Natural killer cell treated with Interleukin-12 subunit alpha and Interleukin-12 subunit beta and Interleukin-15 and Interleukin-18, amount 100 ng/mL, for 72 hours (primary cell): ENCODE results near the gene HNRNPAB. TPM values are rescaled to one million over a fixed set of nuclear protein-coding genes. Genes with fewer than 3 reads are reported as not detected.
"Not testable (repeated sequence)": the region's sequence is repeated elsewhere in the genome, so short reads cannot be mapped to it uniquely, and the experiment has no call there.

Experiments used
- ATAC-seq, 2 donors: fragments of 150-1000 bp; cut with Tn5 transposase in 1 of 2; sonication (Bioruptor Pico), chemical (Tn5 transposase) in 1 of 2; 2 replicates each; pipeline ENCODE4 v1.10.0; 2021
- DNase-seq: peaks from one replicate; pipeline ENCODE4 v3.0.0; 2022; ENCODE audit warnings: low spot score
- H3K27ac Mint-ChIP-seq, 2 donors: 1 replicate in 1 of 2; 2 replicates in 1 of 2; pipeline ENCODE4 v1.8.0; 2022; ENCODE audit warnings: mixed read lengths in 2 of 2, mild to moderate bottlenecking in 1 of 2, moderate library complexity in 1 of 2
- H3K27me3 Mint-ChIP-seq, 2 donors: 1 replicate in 1 of 2; 2 replicates in 1 of 2; pipeline ENCODE4 v1.8.0; 2022; ENCODE audit warnings: mixed read lengths in 2 of 2
- H3K36me3 Mint-ChIP-seq: one replicate; pipeline ENCODE4 v1.8.0; 2022; ENCODE audit warnings: mixed read lengths
- H3K4me1 Mint-ChIP-seq, 2 donors: 1 replicate in 1 of 2; 2 replicates in 1 of 2; pipeline ENCODE4 v1.8.0; 2022; ENCODE audit warnings: low read depth in 2 of 2, mixed read lengths in 2 of 2, mild to moderate bottlenecking in 1 of 2
- H3K4me3 Mint-ChIP-seq: one replicate; pipeline ENCODE4 v1.8.0; 2022; ENCODE audit warnings: mixed read lengths
- H3K9me3 Mint-ChIP-seq: 2 replicates; pipeline ENCODE4 v1.8.0; 2022; ENCODE audit warnings: mixed read lengths
- total RNA-seq, 2 donors: library from RNA; stranded (reverse); gene quantifications; one replicate each; pipeline ENCODE4 v1.2.3, GENCODE V29; 2022

Gene HNRNPAB
- total RNA-seq, 2 donors from 2014 or later: 314 to 481 TPM

- Mint-ChIP-seq H3K36me3 (peaks cover 7% of the 10 kb centered on the region), H3K27ac (peak overlapping the region; percentile 62 to 72), H3K4me3 (peak overlapping the region; percentile 66), H3K9me3 (no peaks in the 10 kb centered on the region), H3K27me3 (no peaks in the 10 kb centered on the region), H3K4me1 (peaks cover 54 to 56% of the 10 kb centered on the region in 2 donors)
- DNase-seq: no peak
- ATAC-seq: no peak
Measured at GRCh38 chr5:178232920-178233429, 28.6 kb downstream of the HNRNPAB start.

GRCh38 chr5:178234121-178234749, 29.9 kb downstream of the HNRNPAB start:
- Mint-ChIP-seq H3K4me1 (peaks cover 53 to 56% of the 10 kb centered on the region in 2 donors), H3K4me3 (no peak overlapping the region), H3K9me3 (no peaks in the 10 kb centered on the region), H3K27me3 (no peaks in the 10 kb centered on the region), H3K27ac (peak overlapping the region; percentile 78 to 97), H3K36me3 (peaks cover 5% of the 10 kb centered on the region)
- DNase-seq (no peak), ATAC-seq (no peak)

- no peaks in the 10 kb centered on the region for H3K9me3 Mint-ChIP-seq
- H3K27me3 Mint-ChIP-seq: no peaks in the 10 kb centered on the region
- ATAC-seq (no peak), DNase-seq (peak; percentile 83)
- peak overlapping the region; percentile 71 for H3K4me3 Mint-ChIP-seq
- peaks cover 48 to 51% of the 10 kb centered on the region in 2 donors for H3K4me1 Mint-ChIP-seq
- no peaks in the 10 kb centered on the region for H3K36me3 Mint-ChIP-seq
- peak overlapping the region; percentile 78 to 97 for H3K27ac Mint-ChIP-seq
Measured at GRCh38 chr5:178234750-178235587, 30.6 kb downstream of the HNRNPAB start.

GRCh38 chr5:178235588-178235974, 31.2 kb downstream of the HNRNPAB start:
- ATAC-seq (no peak), DNase-seq (no peak)
- no peaks in the 10 kb centered on the region for H3K9me3 Mint-ChIP-seq
- peak overlapping the region; percentile 71 for H3K4me3 Mint-ChIP-seq
- no peaks in the 10 kb centered on the region for H3K27me3 Mint-ChIP-seq
- H3K36me3 Mint-ChIP-seq: no peaks in the 10 kb centered on the region
- peak overlapping the region; percentile 78 to 97 for H3K27ac Mint-ChIP-seq
- H3K4me1 Mint-ChIP-seq: peaks cover 45 to 53% of the 10 kb centered on the region in 2 donors

- Mint-ChIP-seq H3K4me1 (peaks cover 44 to 53% of the 10 kb centered on the region in 2 donors), H3K27me3 (no peaks in the 10 kb centered on the region), H3K4me3 (peak overlapping the region; percentile 71), H3K36me3 (no peaks in the 10 kb centered on the region), H3K27ac (peak overlapping the region; percentile 96 to 97), H3K9me3 (no peaks in the 10 kb centered on the region)
- DNase-seq (no peak), ATAC-seq (no peak)
Measured at GRCh38 chr5:178236126-178236525, 31.8 kb downstream of the HNRNPAB start.

- peaks cover 41 to 49% of the 10 kb centered on the region in 2 donors for H3K4me1 Mint-ChIP-seq
Measured at GRCh38 chr5:178236679-178237078, 32.3 kb downstream of the HNRNPAB start.

GRCh38 chr5:178237431-178238312, 33.3 kb downstream of the HNRNPAB start:
- no peaks in the 10 kb centered on the region for H3K36me3 Mint-ChIP-seq
- DNase-seq (no peak), ATAC-seq (no peak)
- no peaks in the 10 kb centered on the region for H3K27me3 Mint-ChIP-seq
- H3K9me3 Mint-ChIP-seq: no peaks in the 10 kb centered on the region
- H3K4me1 Mint-ChIP-seq: peaks cover 48 to 51% of the 10 kb centered on the region in 2 donors
- H3K4me3 Mint-ChIP-seq: peak overlapping the region; percentile 71
- peak overlapping the region; percentile 96 to 97 for H3K27ac Mint-ChIP-seq

More at GRCh38 chr5:178236679-178237078, 32.3 kb downstream of the HNRNPAB start:
- no peaks in the 10 kb centered on the region for H3K27me3 Mint-ChIP-seq
- DNase-seq (no peak), ATAC-seq (no peak)
- no peaks in the 10 kb centered on the region for H3K9me3 Mint-ChIP-seq
- H3K4me3 Mint-ChIP-seq: peak overlapping the region; percentile 71
- H3K36me3 Mint-ChIP-seq: no peaks in the 10 kb centered on the region
- peak overlapping the region; percentile 96 to 97 for H3K27ac Mint-ChIP-seq

GRCh38 chr5:178238313-178238635, 33.9 kb downstream of the HNRNPAB start:
- peak overlapping the region; percentile 71 for H3K4me3 Mint-ChIP-seq
- H3K9me3 Mint-ChIP-seq: no peaks in the 10 kb centered on the region
- H3K27ac Mint-ChIP-seq: peak overlapping the region; percentile 96 to 97
- no peak for ATAC-seq
- H3K27me3 Mint-ChIP-seq: no peaks in the 10 kb centered on the region
- no peaks in the 10 kb centered on the region for H3K36me3 Mint-ChIP-seq
- H3K4me1 Mint-ChIP-seq: peaks cover 48% of the 10 kb centered on the region in 2 donors
- no peak for DNase-seq

GRCh38 chr5:178238711-178239592, 34.6 kb downstream of the HNRNPAB start:
- no peaks in the 10 kb centered on the region for H3K27me3 Mint-ChIP-seq
- no peaks in the 10 kb centered on the region for H3K9me3 Mint-ChIP-seq
- H3K4me1 Mint-ChIP-seq: peaks cover 48% of the 10 kb centered on the region in 2 donors
- ATAC-seq: peak; percentile 81 to 82
- H3K36me3 Mint-ChIP-seq: no peaks in the 10 kb centered on the region
- peak overlapping the region; percentile 96 to 97 for H3K27ac Mint-ChIP-seq
- peak; percentile 77 for DNase-seq
- H3K4me3 Mint-ChIP-seq: peak overlapping the region; percentile 71

GRCh38 chr5:178239626-178240301, 35.4 kb downstream of the HNRNPAB start:
- not testable (repeated sequence) for H3K36me3 Mint-ChIP-seq, H3K27me3 Mint-ChIP-seq, H3K9me3 Mint-ChIP-seq
- DNase-seq: peak; percentile 71
- ATAC-seq: peak; percentile 5 to 46
- peak overlapping the region; percentile 51 for H3K4me3 Mint-ChIP-seq
- H3K27ac Mint-ChIP-seq: peak overlapping the region; percentile 96 to 97
- peaks cover 47 to 48% of the 10 kb centered on the region in 2 donors for H3K4me1 Mint-ChIP-seq

- DNase-seq: no peak
- no peaks in the 10 kb centered on the region for H3K9me3 Mint-ChIP-seq
- ATAC-seq: no peak
- no peaks in the 10 kb centered on the region for H3K27me3 Mint-ChIP-seq
- peaks cover 41 to 42% of the 10 kb centered on the region in 2 donors for H3K4me1 Mint-ChIP-seq
- H3K27ac Mint-ChIP-seq: peak overlapping the region; percentile 96 to 97
- peak overlapping the region; percentile 82 for H3K4me3 Mint-ChIP-seq
- no peaks in the 10 kb centered on the region for H3K36me3 Mint-ChIP-seq
Measured at GRCh38 chr5:178240341-178240741, 36.0 kb downstream of the HNRNPAB start.

GRCh38 chr5:178240766-178241165, 36.4 kb downstream of the HNRNPAB start:
- no peak for DNase-seq
- H3K4me1 Mint-ChIP-seq: peaks cover 37 to 38% of the 10 kb centered on the region in 2 donors
- H3K27me3 Mint-ChIP-seq: no peaks in the 10 kb centered on the region

More at GRCh38 chr5:178240766-178241165, 36.4 kb downstream of the HNRNPAB start:
- peak overlapping the region; percentile 96 to 97 for H3K27ac Mint-ChIP-seq
- H3K9me3 Mint-ChIP-seq: no peaks in the 10 kb centered on the region
- peak overlapping the region; percentile 82 for H3K4me3 Mint-ChIP-seq
- no peak for ATAC-seq
- no peaks in the 10 kb centered on the region for H3K36me3 Mint-ChIP-seq
